ENCODE measurements around the gene TTBK2. TPM values are rescaled to one million over a fixed set of nuclear protein-coding genes. Genes with fewer than 3 reads are reported as not detected.
A peak's percentile ranks its signal among the peaks of the same experiment; 100 is the strongest.

The TTBK2 gene
- total RNA-seq, 1 donor from 2014 or later: 23.3 TPM

- no peak for DNase-seq
- TF ChIP-seq, protein P1, sequence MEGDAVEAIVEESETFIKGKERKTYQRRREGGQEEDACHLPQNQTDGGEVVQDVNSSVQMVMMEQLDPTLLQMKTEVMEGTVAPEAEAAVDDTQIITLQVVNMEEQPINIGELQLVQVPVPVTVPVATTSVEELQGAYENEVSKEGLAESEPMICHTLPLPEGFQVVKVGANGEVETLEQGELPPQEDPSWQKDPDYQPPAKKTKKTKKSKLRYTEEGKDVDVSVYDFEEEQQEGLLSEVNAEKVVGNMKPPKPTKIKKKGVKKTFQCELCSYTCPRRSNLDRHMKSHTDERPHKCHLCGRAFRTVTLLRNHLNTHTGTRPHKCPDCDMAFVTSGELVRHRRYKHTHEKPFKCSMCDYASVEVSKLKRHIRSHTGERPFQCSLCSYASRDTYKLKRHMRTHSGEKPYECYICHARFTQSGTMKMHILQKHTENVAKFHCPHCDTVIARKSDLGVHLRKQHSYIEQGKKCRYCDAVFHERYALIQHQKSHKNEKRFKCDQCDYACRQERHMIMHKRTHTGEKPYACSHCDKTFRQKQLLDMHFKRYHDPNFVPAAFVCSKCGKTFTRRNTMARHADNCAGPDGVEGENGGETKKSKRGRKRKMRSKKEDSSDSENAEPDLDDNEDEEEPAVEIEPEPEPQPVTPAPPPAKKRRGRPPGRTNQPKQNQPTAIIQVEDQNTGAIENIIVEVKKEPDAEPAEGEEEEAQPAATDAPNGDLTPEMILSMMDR (IDR thresholded peaks at IDR 0.05; ENCODE audit: borderline replicate concordance): no peak
- H3K4me1 ChIP-seq: peaks cover 14% of the 10 kb centered on the region
- H3K27me3 ChIP-seq (ENCODE audit: low read depth): no peaks in the 10 kb centered on the region
- H3K4me3 ChIP-seq: no peak overlapping the region
- H3K9me3 ChIP-seq (replicated peaks): no peaks in the 10 kb centered on the region
- intact Hi-C loops (cut with micrococcal nuclease): no loop called here
- peaks cover 11% of the 10 kb centered on the region for H3K36me3 ChIP-seq
- H3K27ac ChIP-seq (replicated peaks): no peak overlapping the region
These were observed 212.6 kb downstream of the TTBK2 start for GRCh38 chr15:42707873-42708544.

DNA sequence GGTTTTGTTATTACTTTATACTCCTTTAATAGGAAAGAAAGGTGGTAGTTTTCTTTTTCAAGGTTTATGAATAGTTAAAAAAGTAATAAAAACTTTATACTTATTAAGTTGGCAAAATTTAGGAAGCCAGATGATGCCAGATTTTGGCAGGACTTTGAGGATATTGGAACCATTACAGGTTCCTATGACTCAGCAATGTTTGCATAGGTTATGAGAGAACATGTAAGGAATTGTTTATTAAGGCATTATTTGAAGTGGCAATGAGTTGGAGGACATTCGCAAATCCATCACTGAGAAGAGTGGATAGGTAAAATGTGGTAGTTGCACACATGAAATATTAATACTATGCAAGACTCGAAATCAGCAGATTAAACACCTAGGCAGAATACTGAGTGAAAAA lies 213.5 kb downstream of the TTBK2 start:
- intact Hi-C loops (cut with micrococcal nuclease): no loop called here
- DNase-seq: no peak
- Histone ChIP-seq H3K36me3 (peaks cover 19% of the 10 kb centered on the region), H3K9me3 (replicated peaks) (no peaks in the 10 kb centered on the region), H3K27me3 (ENCODE audit: low read depth) (no peaks in the 10 kb centered on the region), H3K4me1 (peaks cover 14% of the 10 kb centered on the region), H3K27ac (replicated peaks) (no peak overlapping the region), H3K4me3 (no peak overlapping the region)
- TF ChIP-seq, protein P1 (IDR thresholded peaks at IDR 0.05; ENCODE audit: borderline replicate concordance): no peak

GRCh38 chr15:42705336-42705735 lies 215.2 kb downstream of the TTBK2 start:
- no peak overlapping the region for H3K27ac ChIP-seq (replicated peaks)
- no peaks in the 10 kb centered on the region for H3K27me3 ChIP-seq (ENCODE audit: low read depth)
- intact Hi-C loops (cut with micrococcal nuclease): no loop called here
- TF ChIP-seq, protein P1 (IDR thresholded peaks at IDR 0.05; ENCODE audit: borderline replicate concordance): no peak
- peaks cover 34% of the 10 kb centered on the region for H3K36me3 ChIP-seq
- peaks cover 6% of the 10 kb centered on the region for H3K4me1 ChIP-seq
- H3K9me3 ChIP-seq (replicated peaks): peaks cover 13% of the 10 kb centered on the region
- no peak overlapping the region for H3K4me3 ChIP-seq
- no peak for DNase-seq

GRCh38 chr15:42704492-42704926 lies 216.1 kb downstream of the TTBK2 start:
- DNase-seq: no peak
- Histone ChIP-seq H3K4me1 (peaks cover 6% of the 10 kb centered on the region), H3K27ac (replicated peaks) (no peak overlapping the region), H3K36me3 (peaks cover 34% of the 10 kb centered on the region), H3K4me3 (no peak overlapping the region), H3K9me3 (replicated peaks) (peaks cover 13% of the 10 kb centered on the region), H3K27me3 (ENCODE audit: low read depth) (no peaks in the 10 kb centered on the region)
- TF ChIP-seq, protein P1 (IDR thresholded peaks at IDR 0.05; ENCODE audit: borderline replicate concordance): peak; percentile 84
- intact Hi-C loops (cut with micrococcal nuclease): loop anchor here (5.0 kb wide), 1 partner anchor 223 kb away; no protein-coding TSS in a partner anchor

GRCh38 chr15:42696626-42697025 lies 224.0 kb downstream of the TTBK2 start:
- Histone ChIP-seq H3K4me1 (no peaks in the 10 kb centered on the region), H3K4me3 (no peak overlapping the region), H3K36me3 (peaks cover 79% of the 10 kb centered on the region), H3K27ac (replicated peaks) (no peak overlapping the region), H3K27me3 (ENCODE audit: low read depth) (no peaks in the 10 kb centered on the region), H3K9me3 (replicated peaks) (peaks cover 12% of the 10 kb centered on the region)
- intact Hi-C loops (cut with micrococcal nuclease): no loop called here
- TF ChIP-seq, protein P1 (IDR thresholded peaks at IDR 0.05; ENCODE audit: borderline replicate concordance): no peak
- DNase-seq: no peak
